GM19035 (cell line): ENCODE measurements around the gene ADGRF4.
A peak's percentile ranks its signal among the peaks of the same experiment; 100 is the strongest.
"Not testable (repeated sequence)": the region's sequence is repeated elsewhere in the genome, so short reads cannot be mapped to it uniquely, and the experiment has no call there.

Experiments used
- ATAC-seq: cut with Tn5 transposase; IDR thresholded peaks from one replicate; pipeline ENCODE4 v1.9.1; 2021; ENCODE audit not compliant: unreplicated experiment

Gene ADGRF4

GRCh38 chr6:47733879-47734558 lies 35.6 kb downstream of the ADGRF4 start:
- peak; percentile 72 for ATAC-seq

- no peak for ATAC-seq
Observed at GRCh38 chr6:47734831-47735481, 36.6 kb downstream of the ADGRF4 start.

DNA sequence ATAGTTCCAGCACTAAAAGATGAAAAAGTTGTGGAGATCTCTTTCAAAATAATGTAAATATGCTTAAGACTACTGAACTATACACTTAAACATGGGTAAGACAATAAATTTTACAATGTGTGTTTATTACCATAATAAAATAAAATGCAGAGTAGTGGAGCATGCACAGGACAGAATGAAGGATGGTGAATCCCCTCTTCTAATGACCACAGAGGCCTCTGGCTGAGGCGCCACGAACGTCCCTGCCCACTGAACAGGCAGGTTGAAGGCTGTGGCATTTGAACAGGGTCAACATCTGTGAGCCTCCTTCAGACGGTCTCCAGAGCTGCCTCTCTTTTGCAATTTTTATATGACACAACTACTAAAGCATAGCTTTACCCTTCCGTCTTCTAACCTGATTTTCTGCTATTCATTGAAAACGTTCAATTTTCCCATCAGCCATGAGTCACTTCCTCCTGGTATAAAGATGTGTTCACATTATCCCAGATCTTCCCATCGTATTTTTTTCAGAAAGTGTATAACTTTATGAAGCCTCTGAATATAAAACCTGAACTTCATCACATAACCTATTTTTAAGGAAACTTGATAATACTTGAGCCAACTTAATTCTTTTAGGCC lies 37.8 kb downstream of the ADGRF4 start:
- ATAC-seq, result no peak

GRCh38 chr6:47737406-47737805 lies 39.0 kb downstream of the ADGRF4 start:
- ATAC-seq, result no peak

- no peak for ATAC-seq
Observed at GRCh38 chr6:47740714-47741113, 42.3 kb downstream of the ADGRF4 start.

- ATAC-seq, result no peak
Observed at GRCh38 chr6:47741807-47742206, 43.4 kb downstream of the ADGRF4 start.

DNA sequence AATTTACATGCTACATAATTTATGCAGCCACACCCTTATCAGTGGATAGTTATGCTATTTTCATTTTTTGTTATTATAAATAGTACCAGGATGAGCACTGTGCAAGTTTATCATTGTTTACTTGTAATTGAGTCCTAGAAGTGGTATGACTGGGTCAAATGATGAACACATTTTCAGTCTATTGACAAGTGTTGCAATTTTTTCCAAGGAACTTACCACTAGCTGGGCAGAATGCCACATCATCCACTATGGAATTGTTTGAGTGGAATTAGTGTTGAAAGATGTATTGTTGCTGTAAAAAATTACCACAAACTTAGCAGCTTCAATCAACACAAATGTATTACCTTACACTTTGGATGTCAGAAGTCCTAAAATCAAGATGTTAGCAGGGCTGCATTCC lies 45.4 kb downstream of the ADGRF4 start:
- no peak for ATAC-seq

DNA sequence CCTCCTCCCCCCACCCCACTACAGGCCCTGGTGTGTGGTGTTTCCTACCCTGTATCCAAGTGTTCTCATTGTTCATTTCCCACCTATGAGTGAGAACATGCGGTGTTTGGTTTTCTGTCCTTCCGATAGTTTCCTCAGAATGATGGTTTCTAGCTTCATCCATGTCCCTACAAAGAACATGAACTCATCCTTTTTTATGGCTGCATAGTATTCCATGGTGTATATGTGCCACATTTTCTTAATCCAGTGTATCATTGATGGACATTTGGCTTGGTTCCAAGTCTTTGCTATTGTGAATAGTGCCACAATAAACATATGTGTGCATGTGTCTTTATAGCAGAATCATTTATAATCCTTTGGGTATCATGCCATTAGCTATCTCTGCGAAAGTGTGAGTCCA lies 46.9 kb downstream of the ADGRF4 start:
- ATAC-seq, result not testable (repeated sequence)

- ATAC-seq, result no peak
Observed at GRCh38 chr6:47749757-47750156, 51.4 kb downstream of the ADGRF4 start.

- no peak for ATAC-seq
Observed at GRCh38 chr6:47752801-47753200, 54.4 kb downstream of the ADGRF4 start.

GRCh38 chr6:47759364-47759763 lies 61.0 kb downstream of the ADGRF4 start:
- ATAC-seq, result no peak

GRCh38 chr6:47762502-47762901 lies 64.1 kb downstream of the ADGRF4 start:
- no peak for ATAC-seq

- no peak for ATAC-seq
Observed at GRCh38 chr6:47766445-47766844, 68.1 kb downstream of the ADGRF4 start.

- ATAC-seq, result no peak
Observed at GRCh38 chr6:47767102-47767501, 68.7 kb downstream of the ADGRF4 start.

- no peak for ATAC-seq
Observed at GRCh38 chr6:47769982-47770381, 71.6 kb downstream of the ADGRF4 start.
